SW480 (cell line): Measurements from ENCODE around the gene GPATCH4.
"Not testable (repeated sequence)": the region's sequence is repeated elsewhere in the genome, so short reads cannot be mapped to it uniquely, and the experiment has no call there.

Experiments
- DNase-seq: peaks from one replicate; pipeline ENCODE4 v3.0.0-alpha.2; 2016; ENCODE audit warnings: low spot score

Gene GPATCH4

GRCh38 chr1:156595016-156595415 is 6.3 kb downstream of the GPATCH4 start:
- no peak for DNase-seq

GRCh38 chr1:156594190-156594589 is 7.1 kb downstream of the GPATCH4 start:
- DNase-seq = no peak

GRCh38 chr1:156593661-156593989 is 7.7 kb downstream of the GPATCH4 start:
- DNase-seq = no peak

- DNase-seq = no peak
These were observed 8.2 kb downstream of the GPATCH4 start for GRCh38 chr1:156592910-156593660.

- no peak for DNase-seq
These were observed 8.9 kb downstream of the GPATCH4 start for GRCh38 chr1:156592158-156592909.

- peak; percentile 71 for DNase-seq
These were observed 9.7 kb downstream of the GPATCH4 start, which contains the start of gene NAXE for GRCh38 chr1:156591432-156592157. TSS of gene NAXE (plus strand) at chr1:156591776. CDS start at chr1:156591805, 29 bp downstream.

- DNase-seq = no peak
These were observed 10.2 kb downstream of the GPATCH4 start for GRCh38 chr1:156591181-156591431.

GRCh38 chr1:156590326-156591180 is 10.7 kb downstream of the GPATCH4 start:
- no peak for DNase-seq

GRCh38 chr1:156589546-156589945 is 11.7 kb downstream of the GPATCH4 start:
- DNase-seq = no peak

GRCh38 chr1:156587927-156588326 is 13.4 kb downstream of the GPATCH4 start:
- not testable (repeated sequence) for DNase-seq

GRCh38 chr1:156586892-156587477 is 14.3 kb downstream of the GPATCH4 start:
- DNase-seq = no peak

GRCh38 chr1:156586323-156586722 is 15.0 kb downstream of the GPATCH4 start:
- no peak for DNase-seq

GRCh38 chr1:156584813-156585212 is 16.5 kb downstream of the GPATCH4 start:
- DNase-seq = no peak

GRCh38 chr1:156583821-156584622 is 17.3 kb downstream of the GPATCH4 start:
- peak; percentile 62 for DNase-seq

GRCh38 chr1:156582388-156583017 is 18.8 kb downstream of the GPATCH4 start:
- DNase-seq = no peak

- DNase-seq = no peak
These were observed 19.5 kb downstream of the GPATCH4 start for GRCh38 chr1:156581661-156582387.

GRCh38 chr1:156579472-156579871 is 21.8 kb downstream of the GPATCH4 start, which contains the start of gene TTC24:
TSS of gene TTC24 (plus strand) at chr1:156579723. CDS start at chr1:156581365, 1,642 bp downstream.
- no peak for DNase-seq

GRCh38 chr1:156578055-156578454 is 23.2 kb downstream of the GPATCH4 start:
- no peak for DNase-seq

- no peak for DNase-seq
These were observed 23.7 kb downstream of the GPATCH4 start for GRCh38 chr1:156577550-156577949.
